Gastrocnemius medialis (tissue), 4 donors: Measurements from ENCODE around the gene TMX1.

Experiments used
- CTCF ChIP-seq, 5 experiments: fragments of 450-650 bp in 3 of 5; fragments of 200-600 bp in 2 of 5; sonication (generic) in 2 of 5; IDR thresholded peaks in 4 of 5; conservative IDR thresholded peaks in 1 of 5; 1 replicate in 4 of 5; 2 replicates in 1 of 5; pipeline ENCODE4 v1.5.1; 2016 to 2019; ENCODE audit warnings: antibody characterized with exemption in 5 of 5, mild to moderate bottlenecking in 3 of 5, moderate library complexity in 3 of 5
- POLR2A ChIP-seq, 2 donors: fragments of 450-650 bp; IDR thresholded peaks; one replicate each; pipeline ENCODE4 v1.6.1; 2017; ENCODE audit warnings: antibody characterized with exemption in 2 of 2, mild to moderate bottlenecking in 2 of 2, moderate library complexity in 2 of 2

GRCh38 chr14:51244591-51244990 is 4.5 kb downstream of the TMX1 start:
- TF ChIP-seq CTCF (IDR thresholded peaks at IDR 0.05 in 4 of 5, conservative IDR thresholded peaks at IDR 0.05 in 1 of 5) (no peak), POLR2A (IDR thresholded peaks at IDR 0.05) (no peak)
